OCI-LY7 (cell line): ENCODE results near the gene HIVEP3. TPM values are rescaled to one million over a fixed set of nuclear protein-coding genes. Genes with fewer than 3 reads are reported as not detected.

Source experiments
- BruUV-seq: library from RNA; stranded (reverse); fragments of 400-500 nt; replicated peaks from 2 replicates; lab custom pipeline; 2021; lab: Mats Ljungman, UMichigan
- CTCF ChIA-PET: fragments of 300-600 bp; sonication (Branson Sonifier 250); formaldehyde crosslinking; loops from one replicate; lab custom pipeline; 2022; ENCODE audit warnings: antibody characterized with exemption; ENCODE audit not compliant: unreplicated experiment; lab: Charles Lee
- POLR2A ChIA-PET: fragments of 300-600 bp; sonication (Branson Sonifier 250); formaldehyde crosslinking; loops from one replicate; lab custom pipeline; 2022; ENCODE audit warnings: antibody characterized with exemption; lab: Charles Lee
- DNase-seq: peaks from one replicate; pipeline ENCODE4 v3.0.0-alpha.2; 2015; ENCODE audit warnings: low spot score
- H2AFZ ChIP-seq: fragments of 200-600 bp; sonication (generic), shearing (Covaris generic); 2 replicates; pipeline ENCODE4 v1.6.1; 2014; ENCODE audit warnings: mild to moderate bottlenecking, antibody characterized with exemption, low read length, moderate library complexity
- H3K27ac ChIP-seq: fragments of 200-600 bp; sonication (generic); 2 replicates; pipeline ENCODE4 v1.5.1; 2014; ENCODE audit warnings: mixed run types, low read depth, mild to moderate bottlenecking, moderate library complexity, low read length, inconsistent platforms; ENCODE audit not compliant: poor library complexity, severe bottlenecking
- H3K36me3 ChIP-seq: fragments of 200-600 bp; sonication (generic); 2 replicates; pipeline ENCODE4 v1.6.1; 2014; ENCODE audit warnings: mild to moderate bottlenecking, antibody characterized with exemption, low read length, moderate library complexity, mixed read lengths; ENCODE audit not compliant: insufficient read depth
- H3K4me1 ChIP-seq: fragments of 200-600 bp; sonication (generic); 2 replicates; pipeline ENCODE4 v1.5.1; 2014; ENCODE audit warnings: mild to moderate bottlenecking, low read length; ENCODE audit not compliant: insufficient read depth, poor library complexity, severe bottlenecking
- H3K4me2 ChIP-seq: fragments of 200-600 bp; sonication (generic); 2 replicates; pipeline ENCODE4 v1.6.1; 2014; ENCODE audit warnings: mild to moderate bottlenecking, low read length
- H3K4me3 ChIP-seq: fragments of 200-600 bp; sonication (generic); 2 replicates; pipeline ENCODE4 v1.5.1; 2014; ENCODE audit warnings: mild to moderate bottlenecking, low read depth, low read length; ENCODE audit not compliant: poor library complexity, severe bottlenecking
- H3K79me2 ChIP-seq: fragments of 200-600 bp; sonication (generic); 2 replicates; pipeline ENCODE4 v1.6.1; 2016; ENCODE audit warnings: low read depth, mild to moderate bottlenecking, low read length, moderate library complexity, mixed read lengths; ENCODE audit not compliant: insufficient read depth
- H3K9me2 ChIP-seq: fragments of 200-600 bp; sonication (generic); 2 replicates; pipeline ENCODE4 v1.6.1; 2016; ENCODE audit warnings: mild to moderate bottlenecking, low read length, mixed read lengths; ENCODE audit not compliant: insufficient read depth
- H3K9me3 ChIP-seq: fragments of 200-600 bp; sonication (generic); 2 replicates; pipeline ENCODE4 v1.6.1; 2014; ENCODE audit warnings: mild to moderate bottlenecking, mixed run types, low read length, mixed read lengths
- H4K20me1 ChIP-seq: fragments of 200-600 bp; sonication (generic); 2 replicates; pipeline ENCODE4 v1.6.1; 2014; ENCODE audit warnings: mild to moderate bottlenecking, antibody characterized with exemption, low read length, moderate library complexity, mixed read lengths; ENCODE audit not compliant: insufficient read depth
- EZH2phosphoT487 ChIP-seq: fragments of 200-600 bp; sonication (generic); IDR thresholded peaks from 2 replicates; pipeline ENCODE4 v1.6.1; 2018; ENCODE audit warnings: low read depth, borderline replicate concordance, mild to moderate bottlenecking, mixed run types, antibody characterized with exemption, low read length, moderate library complexity, mixed read lengths
- intact Hi-C: fragments of 100-400 bp; cut with micrococcal nuclease; formaldehyde crosslinking; loops from one replicate; pipeline ENCODE4 v1.10.0; 2022; ENCODE audit not compliant: unreplicated experiment
- total RNA-seq, 2 experiments: library from RNA; depleted of rRNA in 1 of 2; stranded (reverse); fragments of >200 nt in 1 of 2; shearing (Covaris generic) in 1 of 2; gene quantifications; 2 replicates each; pipeline ENCODE4 v1.2.3, GENCODE V29; 2014 to 2022
- TF ChIP-seq, protein P1 (sequence below): fragments of 200-600 bp; sonication (generic); conservative IDR thresholded peaks from 2 replicates; pipeline ENCODE4 v1.5.1; 2014; ENCODE audit warnings: mild to moderate bottlenecking, antibody characterized with exemption, low read length, moderate library complexity, mixed read lengths

HIVEP3 gene
- total RNA-seq, 2 experiments from 2014 or later = 0.53 to 0.60 TPM

DNA sequence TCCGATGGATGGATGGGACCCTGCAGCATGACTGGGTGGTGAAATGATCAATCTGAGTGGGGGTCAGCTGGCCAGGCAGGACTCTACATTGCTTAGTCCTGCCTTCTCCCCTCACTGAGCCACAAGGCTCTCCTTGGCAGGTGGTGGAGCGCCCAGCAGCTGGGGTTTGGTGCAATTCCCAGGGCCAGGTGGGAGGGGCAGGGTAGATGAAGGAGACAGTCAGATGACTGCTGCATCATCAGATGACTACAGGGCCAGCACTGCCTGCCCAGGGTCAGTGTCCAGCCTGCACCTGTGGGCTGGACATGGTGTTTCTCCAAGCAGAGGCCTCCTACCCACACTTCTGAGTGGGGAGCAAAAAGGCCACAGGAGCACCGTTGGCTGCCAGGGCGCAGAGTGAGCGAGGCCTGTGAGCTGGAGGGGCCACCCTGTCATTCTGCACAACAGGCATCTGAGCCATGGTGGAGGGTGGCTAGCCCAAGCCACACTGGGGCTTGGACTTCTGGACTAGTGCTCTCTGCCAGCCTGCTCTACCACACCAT lies 330.3 kb downstream of the HIVEP3 start:
- no peak for DNase-seq

DNA sequence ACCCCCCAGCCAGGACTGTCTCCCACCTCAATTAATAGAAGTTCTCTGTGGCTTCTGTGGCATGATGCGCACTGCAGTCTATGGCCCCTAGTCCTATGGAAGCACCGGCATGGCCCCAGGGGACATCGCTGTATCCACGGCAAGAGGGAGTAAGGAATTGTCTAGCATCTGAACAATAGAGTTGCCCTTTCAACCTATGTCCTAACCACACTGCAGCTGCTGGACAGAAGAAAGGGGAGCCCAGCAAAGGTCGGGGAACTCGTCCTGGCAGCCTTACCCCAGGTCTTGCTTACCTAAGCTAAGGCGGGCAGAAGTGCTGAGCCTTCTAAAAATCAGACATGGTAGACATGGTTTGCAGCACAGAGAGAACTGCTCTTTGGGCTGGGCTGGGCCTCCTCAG lies 330.9 kb downstream of the HIVEP3 start:
- Histone ChIP-seq H3K9me3 (no peaks in the 10 kb centered on the region), H3K4me1 (no peaks in the 10 kb centered on the region), H2AFZ (no peak overlapping the region), H3K79me2 (no peaks in the 10 kb centered on the region), H3K36me3 (no peaks in the 10 kb centered on the region), H3K9me2 (no peaks in the 10 kb centered on the region), H4K20me1 (no peaks in the 10 kb centered on the region), H3K4me3 (no peak overlapping the region), H3K27ac (no peak overlapping the region), H3K4me2 (no peak overlapping the region)
- ChIA-PET POLR2A (interaction anchor here (0.6 kb wide), 1 partner anchor 1054 kb away, joined by 8 read pairs; no protein-coding TSS in a partner anchor), CTCF (no interaction called here)
- no peak for DNase-seq
- TF ChIP-seq, protein P1, sequence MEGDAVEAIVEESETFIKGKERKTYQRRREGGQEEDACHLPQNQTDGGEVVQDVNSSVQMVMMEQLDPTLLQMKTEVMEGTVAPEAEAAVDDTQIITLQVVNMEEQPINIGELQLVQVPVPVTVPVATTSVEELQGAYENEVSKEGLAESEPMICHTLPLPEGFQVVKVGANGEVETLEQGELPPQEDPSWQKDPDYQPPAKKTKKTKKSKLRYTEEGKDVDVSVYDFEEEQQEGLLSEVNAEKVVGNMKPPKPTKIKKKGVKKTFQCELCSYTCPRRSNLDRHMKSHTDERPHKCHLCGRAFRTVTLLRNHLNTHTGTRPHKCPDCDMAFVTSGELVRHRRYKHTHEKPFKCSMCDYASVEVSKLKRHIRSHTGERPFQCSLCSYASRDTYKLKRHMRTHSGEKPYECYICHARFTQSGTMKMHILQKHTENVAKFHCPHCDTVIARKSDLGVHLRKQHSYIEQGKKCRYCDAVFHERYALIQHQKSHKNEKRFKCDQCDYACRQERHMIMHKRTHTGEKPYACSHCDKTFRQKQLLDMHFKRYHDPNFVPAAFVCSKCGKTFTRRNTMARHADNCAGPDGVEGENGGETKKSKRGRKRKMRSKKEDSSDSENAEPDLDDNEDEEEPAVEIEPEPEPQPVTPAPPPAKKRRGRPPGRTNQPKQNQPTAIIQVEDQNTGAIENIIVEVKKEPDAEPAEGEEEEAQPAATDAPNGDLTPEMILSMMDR = no peak
- TF ChIP-seq EZH2phosphoT487 = no peak
- no TSS peak for BruUV-seq
- intact Hi-C loops = no loop called here

More for the DNA sequence above, 330.3 kb downstream of the HIVEP3 start:
- Histone ChIP-seq H3K4me1 (no peaks in the 10 kb centered on the region), H2AFZ (no peak overlapping the region), H3K9me3 (no peaks in the 10 kb centered on the region), H3K36me3 (no peaks in the 10 kb centered on the region), H4K20me1 (no peaks in the 10 kb centered on the region), H3K4me2 (no peak overlapping the region), H3K4me3 (no peak overlapping the region), H3K9me2 (no peaks in the 10 kb centered on the region), H3K27ac (no peak overlapping the region), H3K79me2 (no peaks in the 10 kb centered on the region)
- TF ChIP-seq EZH2phosphoT487 = no peak
- TF ChIP-seq, protein P1 = no peak
- ChIA-PET CTCF (no interaction called here), POLR2A (interaction anchor here (0.6 kb wide), 1 partner anchor 1053 kb away, joined by 8 read pairs; no protein-coding TSS in a partner anchor)
- intact Hi-C loops = no loop called here
- BruUV-seq = no TSS peak

DNA sequence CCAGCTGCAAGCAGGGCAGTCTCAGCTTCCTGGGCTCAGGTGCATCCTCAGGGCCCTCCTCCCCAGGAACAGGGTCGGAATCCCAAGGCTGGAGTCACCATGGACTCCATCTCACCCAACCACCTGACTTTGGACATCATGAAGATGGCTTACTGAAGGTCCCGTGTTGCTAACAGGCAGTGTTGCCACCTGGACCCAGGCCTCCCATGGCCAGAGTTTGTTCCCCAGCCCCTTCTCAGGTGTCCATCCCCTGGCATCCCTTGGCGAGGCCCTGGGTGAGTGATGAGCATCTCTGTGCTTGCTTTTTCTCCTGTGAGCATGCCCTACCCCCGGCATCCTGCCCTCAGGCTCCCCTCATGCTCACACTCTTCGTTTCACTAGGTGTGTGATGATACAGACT lies 332.5 kb downstream of the HIVEP3 start:
- H3K4me2 ChIP-seq = no peak overlapping the region
- CTCF ChIA-PET = no interaction called here
- intact Hi-C loops = no loop called here

More for the DNA sequence above, 332.5 kb downstream of the HIVEP3 start:
- Histone ChIP-seq H3K4me3 (no peak overlapping the region), H3K79me2 (no peaks in the 10 kb centered on the region), H3K9me2 (no peaks in the 10 kb centered on the region), H2AFZ (no peak overlapping the region), H3K27ac (no peak overlapping the region), H4K20me1 (no peaks in the 10 kb centered on the region), H3K9me3 (no peaks in the 10 kb centered on the region), H3K36me3 (no peaks in the 10 kb centered on the region), H3K4me1 (no peaks in the 10 kb centered on the region)
- no TSS peak for BruUV-seq
- TF ChIP-seq, protein P1 = no peak
- no peak for TF ChIP-seq EZH2phosphoT487
- no peak for DNase-seq
- POLR2A ChIA-PET = no interaction called here
